CD4-positive, CD25-positive, alpha-beta regulatory T cell (primary cell): ENCODE measurements around the gene KPNB1. TPM values are rescaled to one million over a fixed set of nuclear protein-coding genes. Genes with fewer than 3 reads are reported as not detected.

Experiments used
- ATAC-seq, 2 donors: fragments of 150-1000 bp; cut with Tn5 transposase; one replicate each; pipeline ENCODE4 v1.10.0; 2021; ENCODE audit warnings: low read depth in 2 of 2, moderate number of reproducible peaks in 2 of 2, moderate library complexity in 1 of 2
- DNase-seq, 3 donors: peaks; one replicate each; pipeline versions ENCODE4 v3.0.0 to v3.0.0-alpha.2; 2012 to 2022; ENCODE audit warnings: mixed read lengths in 1 of 3
- H3K27ac ChIP-seq: one replicate; pipeline ENCODE4 v1.7.0; 2013; ENCODE audit warnings: mild to moderate bottlenecking, low read length; ENCODE audit not compliant: insufficient read depth, poor library complexity, severe bottlenecking
- H3K27me3 ChIP-seq: one replicate; pipeline ENCODE4 v1.7.0; 2013; ENCODE audit warnings: low read length; ENCODE audit not compliant: control insufficient read depth, insufficient read depth
- H3K36me3 ChIP-seq: one replicate; pipeline ENCODE4 v1.7.0; 2013; ENCODE audit warnings: mild to moderate bottlenecking, low read length, moderate library complexity; ENCODE audit not compliant: control insufficient read depth, insufficient read depth
- H3K4me1 ChIP-seq: 2 replicates; pipeline ENCODE4 v1.7.0; 2013; ENCODE audit warnings: mild to moderate bottlenecking, low read length; ENCODE audit not compliant: insufficient read depth, control insufficient read depth, poor library complexity, severe bottlenecking
- H3K4me3 ChIP-seq: one replicate; pipeline ENCODE4 v1.7.0; 2013; ENCODE audit warnings: low read depth, mild to moderate bottlenecking, low read length, moderate library complexity
- H3K9me3 ChIP-seq, 2 experiments: 1 replicate in 1 of 2; 2 replicates in 1 of 2; pipeline ENCODE4 v1.7.0; 2013; ENCODE audit warnings: low read length in 2 of 2, mild to moderate bottlenecking in 1 of 2, moderate library complexity in 1 of 2; ENCODE audit not compliant: control insufficient read depth in 2 of 2
- H3K27ac Mint-ChIP-seq, 3 donors: one replicate each; pipeline ENCODE4 v1.8.0; 2020 to 2022; ENCODE audit warnings: mild to moderate bottlenecking in 3 of 3, mixed read lengths in 3 of 3, moderate library complexity in 2 of 3
- H3K27me3 Mint-ChIP-seq: one replicate; pipeline ENCODE4 v1.8.0; 2022; ENCODE audit warnings: mild to moderate bottlenecking, mixed read lengths
- H3K36me3 Mint-ChIP-seq: one replicate; pipeline ENCODE4 v1.8.0; 2020; ENCODE audit warnings: mixed read lengths
- H3K4me1 Mint-ChIP-seq, 4 donors: one replicate each; pipeline ENCODE4 v1.8.0; 2020 to 2022; ENCODE audit warnings: mixed read lengths in 4 of 4, mild to moderate bottlenecking in 1 of 4
- H3K4me3 Mint-ChIP-seq, 4 donors: one replicate each; pipeline ENCODE4 v1.8.0; 2020 to 2022; ENCODE audit warnings: mild to moderate bottlenecking in 4 of 4, mixed read lengths in 4 of 4, moderate library complexity in 3 of 4
- H3K9me3 Mint-ChIP-seq, 7 donors: one replicate each; pipeline ENCODE4 v1.8.0; 2020 to 2022; ENCODE audit warnings: mixed read lengths in 7 of 7, mild to moderate bottlenecking in 3 of 7, moderate library complexity in 2 of 7
- polyA plus RNA-seq, 4 donors: library from polyadenylated mRNA; unstranded; fragments of 300-500 nt; fragmentation: Illumina TruSeq; gene quantifications; one replicate each; pipeline ENCODE4 v1.2.3, GENCODE V29; 2021
- total RNA-seq: library from RNA; stranded (reverse); gene quantifications from one replicate; pipeline ENCODE4 v1.2.3, GENCODE V29; 2022

Gene KPNB1
- total and polyA plus RNA-seq, 5 donors from 2014 or later: 20.4 to 242 (median 24.7) TPM

DNA sequence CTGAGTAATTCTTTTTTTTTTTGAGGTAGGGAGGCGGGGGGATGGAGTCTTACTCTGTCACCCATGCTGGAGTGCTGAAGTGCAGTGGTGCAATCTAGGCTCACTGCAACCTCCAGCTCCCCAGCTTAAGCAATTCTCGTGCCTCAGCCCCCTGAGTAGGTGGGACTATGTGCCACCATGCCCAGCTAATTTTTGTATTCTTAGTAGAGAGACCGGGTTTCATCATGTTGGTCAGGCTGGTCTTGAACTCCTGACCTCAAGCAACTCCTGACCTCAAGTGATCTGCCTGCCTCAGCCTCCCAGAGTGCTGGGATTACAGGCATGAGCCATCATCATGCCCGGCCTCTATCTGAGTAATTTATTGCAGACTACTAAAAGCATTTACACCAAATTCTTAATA lies 19.4 kb downstream of the KPNB1 start:
- Mint-ChIP-seq H3K4me1 (peaks cover 11 to 32% (median 22%) of the 10 kb centered on the region in 4 donors), H3K27ac (peak overlapping the region in 1 of 3 donors; percentile 75), H3K27me3 (no peaks in the 10 kb centered on the region)

DNA sequence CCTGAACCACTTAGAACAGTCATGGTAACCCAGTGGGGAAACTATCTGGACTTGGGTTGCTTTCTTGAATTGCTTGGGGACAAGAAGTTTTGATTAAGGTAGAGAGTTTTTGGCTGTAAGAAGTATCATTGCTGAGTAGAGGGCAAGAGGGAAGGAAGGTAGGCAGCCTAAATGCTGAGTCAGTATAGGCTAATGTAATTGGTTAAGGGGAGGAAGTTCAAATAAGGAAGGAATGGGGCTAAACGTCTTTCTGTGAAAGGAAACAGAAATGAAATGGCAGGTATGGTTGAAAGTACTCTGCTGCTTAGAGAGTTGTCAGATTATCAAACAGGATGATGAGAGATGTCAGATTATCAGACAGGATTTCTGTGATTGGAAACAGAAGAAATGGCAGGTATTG lies 20.3 kb downstream of the KPNB1 start:
- peak overlapping the region; percentile 75 to 97 (median 84) for H3K27ac Mint-ChIP-seq
- Histone ChIP-seq H3K4me3 (no peak overlapping the region), H3K27me3 (no peaks in the 10 kb centered on the region), H3K9me3 (no peaks in the 10 kb centered on the region), H3K4me1 (peaks cover 6% of the 10 kb centered on the region), H3K27ac (no peak overlapping the region), H3K36me3 (peaks cover 96% of the 10 kb centered on the region)
- no peaks in the 10 kb centered on the region for H3K27me3 Mint-ChIP-seq
- DNase-seq (peak in 1 of 3 donors; percentile 65), ATAC-seq (peak; percentile 68 to 78)
- no peaks in the 10 kb centered on the region for H3K9me3 Mint-ChIP-seq
- peaks cover 51% of the 10 kb centered on the region for H3K36me3 Mint-ChIP-seq
- peaks cover 6 to 35% (median 17%) of the 10 kb centered on the region in 4 donors for H3K4me1 Mint-ChIP-seq
- peak overlapping the region; percentile 2 to 12 (median 8) for H3K4me3 Mint-ChIP-seq

More for the DNA sequence above, 19.4 kb downstream of the KPNB1 start:
- Histone ChIP-seq H3K27ac (no peak overlapping the region), H3K36me3 (peaks cover 95% of the 10 kb centered on the region), H3K4me1 (peaks cover 8% of the 10 kb centered on the region), H3K27me3 (no peaks in the 10 kb centered on the region), H3K4me3 (no peak overlapping the region), H3K9me3 (no peaks in the 10 kb centered on the region)
- no peak overlapping the region for H3K4me3 Mint-ChIP-seq
- DNase-seq (no peak), ATAC-seq (no peak)
- H3K9me3 Mint-ChIP-seq: no peaks in the 10 kb centered on the region
- H3K36me3 Mint-ChIP-seq: peaks cover 47% of the 10 kb centered on the region

DNA sequence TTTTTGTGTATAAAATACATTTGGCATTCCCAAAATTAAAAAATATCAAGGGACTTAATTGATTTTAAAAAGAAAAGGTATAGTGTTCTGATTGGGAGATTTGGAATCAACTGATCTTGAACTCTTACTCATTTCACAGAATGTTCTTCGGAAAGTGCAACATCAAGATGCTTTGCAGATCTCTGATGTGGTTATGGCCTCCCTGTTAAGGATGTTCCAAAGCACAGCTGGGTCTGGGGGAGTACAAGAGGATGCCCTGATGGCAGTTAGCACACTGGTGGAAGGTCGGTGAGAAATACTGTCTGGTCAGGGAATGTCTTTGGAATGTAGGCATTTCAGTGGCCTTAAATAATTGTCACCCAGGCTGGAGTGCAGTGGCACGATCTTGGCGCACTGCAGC lies 24.8 kb downstream of the KPNB1 start:
- H3K36me3 ChIP-seq: peaks cover 100% of the 10 kb centered on the region
- no peaks in the 10 kb centered on the region for H3K9me3 ChIP-seq
- Mint-ChIP-seq H3K4me1 (peaks cover 6 to 25% (median 15%) of the 10 kb centered on the region in 4 donors), H3K27me3 (no peaks in the 10 kb centered on the region), H3K27ac (peak overlapping the region; percentile 3 to 75 (median 38)), H3K36me3 (peaks cover 64% of the 10 kb centered on the region), H3K9me3 (no peaks in the 10 kb centered on the region), H3K4me3 (no peak overlapping the region)
- no peaks in the 10 kb centered on the region for H3K27me3 ChIP-seq
- H3K27ac ChIP-seq: no peak overlapping the region
- ATAC-seq (no peak), DNase-seq (no peak)
- H3K4me1 ChIP-seq: peaks cover 6% of the 10 kb centered on the region
- no peak overlapping the region for H3K4me3 ChIP-seq

DNA sequence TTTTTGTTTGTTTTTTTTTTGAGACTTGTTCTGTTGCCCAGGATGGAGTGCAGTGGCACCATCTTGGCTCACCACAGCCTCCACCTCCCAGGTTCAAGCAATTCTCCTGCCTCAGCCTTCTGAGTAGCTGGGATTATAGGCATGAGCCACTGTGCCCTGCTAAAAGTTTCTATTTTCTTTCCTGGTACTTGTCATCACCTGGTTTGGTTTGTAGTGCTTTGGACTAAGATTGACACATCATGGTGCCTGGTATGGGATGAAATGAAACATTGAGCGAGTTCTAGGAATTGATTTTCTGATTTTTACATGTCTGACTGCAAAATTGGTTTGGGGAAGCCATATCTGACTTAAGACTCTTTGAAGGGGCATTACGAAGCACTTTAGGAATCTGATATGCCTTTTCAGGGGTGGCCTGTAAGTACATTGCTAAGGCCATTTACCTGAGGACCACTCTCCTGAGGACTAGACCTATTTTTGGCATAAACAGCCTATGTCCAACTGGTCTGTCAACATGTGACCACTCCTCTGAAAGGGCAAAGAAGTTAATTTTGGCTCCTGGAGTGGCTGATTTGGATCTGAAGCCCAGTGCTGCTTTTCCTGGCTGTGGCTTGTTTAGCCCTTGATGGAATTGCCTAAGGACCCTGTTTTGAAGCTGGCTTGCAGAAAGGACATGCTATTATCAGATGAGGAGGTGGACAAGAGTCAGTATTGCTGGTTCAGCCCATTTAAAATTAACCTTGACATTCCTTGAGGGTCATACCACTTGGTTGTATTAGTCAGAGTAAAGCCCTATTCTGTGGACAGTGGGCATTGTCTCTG lies 25.9 kb downstream of the KPNB1 start:
- H3K4me1 ChIP-seq: no peaks in the 10 kb centered on the region
- H3K27ac ChIP-seq: no peak overlapping the region
- DNase-seq (no peak), ATAC-seq (no peak)
- no peaks in the 10 kb centered on the region for H3K9me3 Mint-ChIP-seq
- H3K4me3 Mint-ChIP-seq: no peak overlapping the region
- H3K27me3 ChIP-seq: no peaks in the 10 kb centered on the region
- no peak overlapping the region for H3K4me3 ChIP-seq
- peaks cover 99% of the 10 kb centered on the region for H3K36me3 ChIP-seq
- no peaks in the 10 kb centered on the region for H3K27me3 Mint-ChIP-seq
- H3K4me1 Mint-ChIP-seq: peaks cover 0 to 14% (median 6%) of the 10 kb centered on the region in 4 donors
- peaks cover 63% of the 10 kb centered on the region for H3K36me3 Mint-ChIP-seq
- H3K9me3 ChIP-seq: no peaks in the 10 kb centered on the region
- peak overlapping the region in 2 of 3 donors; percentile 3 to 32 for H3K27ac Mint-ChIP-seq

DNA sequence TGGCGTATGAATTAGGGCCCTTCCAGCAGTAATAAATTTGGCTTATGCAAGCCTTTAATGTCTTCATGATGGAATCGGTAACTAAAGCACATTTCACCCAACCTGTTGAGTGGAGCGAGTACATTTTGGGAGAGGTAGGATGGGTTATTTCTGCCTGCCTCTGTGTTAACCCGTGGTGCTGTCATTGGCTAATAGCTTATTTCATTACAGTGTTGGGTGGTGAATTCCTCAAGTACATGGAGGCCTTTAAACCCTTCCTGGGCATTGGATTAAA lies 26.4 kb downstream of the KPNB1 start:
- Histone ChIP-seq H3K27me3 (no peaks in the 10 kb centered on the region), H3K9me3 (no peaks in the 10 kb centered on the region), H3K27ac (no peak overlapping the region), H3K4me1 (no peaks in the 10 kb centered on the region), H3K4me3 (no peak overlapping the region), H3K36me3 (peaks cover 98% of the 10 kb centered on the region)
- peaks cover 0 to 14% (median 6%) of the 10 kb centered on the region in 4 donors for H3K4me1 Mint-ChIP-seq
- H3K27ac Mint-ChIP-seq: peak overlapping the region in 1 of 3 donors; percentile 33
- H3K36me3 Mint-ChIP-seq: peaks cover 63% of the 10 kb centered on the region
- H3K9me3 Mint-ChIP-seq: no peaks in the 10 kb centered on the region
- no peak overlapping the region for H3K4me3 Mint-ChIP-seq
- DNase-seq (no peak), ATAC-seq (no peak)
- no peaks in the 10 kb centered on the region for H3K27me3 Mint-ChIP-seq

DNA sequence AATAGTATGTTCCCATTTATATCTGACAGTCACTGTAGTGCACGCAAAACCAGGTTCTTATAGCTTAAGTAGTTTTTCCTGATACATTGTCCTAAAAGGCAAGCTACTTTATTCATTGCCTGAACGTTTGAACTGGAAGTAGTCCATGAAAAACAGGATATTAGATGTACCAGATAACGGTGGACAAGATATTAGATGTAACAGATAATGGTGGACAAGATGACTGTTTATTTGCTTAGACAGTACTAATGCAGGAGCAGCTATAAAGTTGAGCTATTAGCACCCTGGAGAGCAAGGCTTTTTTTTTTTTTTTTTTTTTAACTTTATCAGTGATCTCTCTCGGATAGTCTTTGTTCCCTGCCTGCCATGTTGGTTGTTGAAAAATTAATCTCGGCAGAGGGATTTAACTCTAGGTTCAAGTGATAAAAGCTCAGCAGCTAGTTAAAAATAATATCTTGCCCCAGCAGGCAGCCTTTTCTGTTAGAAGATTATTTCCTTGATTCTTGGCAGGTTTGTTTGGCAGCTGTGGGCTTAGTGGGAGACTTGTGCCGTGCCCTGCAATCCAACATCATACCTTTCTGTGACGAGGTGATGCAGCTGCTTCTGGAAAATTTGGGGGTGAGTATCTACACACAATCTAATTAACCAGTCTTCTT lies 26.9 kb downstream of the KPNB1 start:
- no peaks in the 10 kb centered on the region for H3K9me3 Mint-ChIP-seq
- no peaks in the 10 kb centered on the region for H3K27me3 Mint-ChIP-seq
- H3K36me3 Mint-ChIP-seq: peaks cover 62% of the 10 kb centered on the region
- Histone ChIP-seq H3K9me3 (no peaks in the 10 kb centered on the region), H3K27me3 (no peaks in the 10 kb centered on the region), H3K4me1 (no peaks in the 10 kb centered on the region), H3K4me3 (no peak overlapping the region), H3K36me3 (peaks cover 98% of the 10 kb centered on the region), H3K27ac (no peak overlapping the region)
- peak overlapping the region in 1 of 4 donors; percentile 2 for H3K4me3 Mint-ChIP-seq
- ATAC-seq (no peak), DNase-seq (no peak)
- H3K4me1 Mint-ChIP-seq: peaks cover 0 to 12% (median 6%) of the 10 kb centered on the region in 4 donors
- H3K27ac Mint-ChIP-seq: peak overlapping the region in 1 of 3 donors; percentile 43

DNA sequence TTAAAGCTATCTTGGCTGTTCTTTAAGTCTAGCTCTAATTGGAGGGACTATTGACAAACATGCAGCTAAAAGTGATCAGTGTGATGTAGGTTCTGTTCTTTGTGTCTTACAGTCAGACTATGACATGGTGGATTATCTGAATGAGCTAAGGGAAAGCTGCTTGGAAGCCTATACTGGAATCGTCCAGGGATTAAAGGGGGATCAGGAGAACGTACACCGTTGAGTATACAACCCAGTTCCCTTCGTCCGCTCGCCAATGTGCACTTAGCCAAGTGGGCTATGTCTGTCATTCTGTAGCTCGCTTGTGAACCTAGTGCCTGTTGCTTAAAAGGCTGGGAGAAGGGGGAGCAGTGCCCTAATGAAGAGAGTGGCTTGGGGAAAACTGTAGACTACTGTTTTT lies 28.5 kb downstream of the KPNB1 start:
- Histone ChIP-seq H3K27me3 (no peaks in the 10 kb centered on the region), H3K4me3 (no peak overlapping the region), H3K4me1 (no peaks in the 10 kb centered on the region), H3K27ac (no peak overlapping the region), H3K36me3 (peaks cover 98% of the 10 kb centered on the region), H3K9me3 (no peaks in the 10 kb centered on the region)
- H3K4me1 Mint-ChIP-seq: peaks cover 0 to 13% (median 8%) of the 10 kb centered on the region in 4 donors
- H3K27ac Mint-ChIP-seq: peak overlapping the region in 2 of 3 donors; percentile 32 to 56
- no peak overlapping the region for H3K4me3 Mint-ChIP-seq
- DNase-seq (no peak), ATAC-seq (no peak)
- no peaks in the 10 kb centered on the region for H3K27me3 Mint-ChIP-seq
- H3K9me3 Mint-ChIP-seq: no peaks in the 10 kb centered on the region
- peaks cover 73% of the 10 kb centered on the region for H3K36me3 Mint-ChIP-seq
